PC-9 (cell line): Measurements from ENCODE around the gene MTPN. TPM values are rescaled to one million over a fixed set of nuclear protein-coding genes. Genes with fewer than 3 reads are reported as not detected.

Source experiments
- BruUV-seq: library from RNA; stranded (reverse); fragments of 400-500 nt; replicated peaks from 2 replicates; lab custom pipeline; 2021; lab: Mats Ljungman, UMichigan
- CTCF ChIA-PET: fragments of 300-600 bp; sonication (Branson Sonifier 250); formaldehyde crosslinking; loops from one replicate; lab custom pipeline; 2022; ENCODE audit warnings: antibody characterized with exemption; lab: Charles Lee
- POLR2A ChIA-PET: fragments of 300-600 bp; sonication (Branson Sonifier 250); formaldehyde crosslinking; loops from one replicate; lab custom pipeline; 2022; ENCODE audit warnings: antibody characterized with exemption; ENCODE audit not compliant: unreplicated experiment; lab: Charles Lee
- DNase-seq, 2 experiments: peaks; one replicate each; pipeline versions ENCODE4 v3.0.0 to v3.0.0-alpha.2; 2015 to 2022; ENCODE audit warnings: mixed read lengths in 1 of 2
- H2AFZ ChIP-seq: fragments of 200-600 bp; sonication (generic); 2 replicates; pipeline ENCODE4 v1.8.1; 2017; ENCODE audit warnings: antibody characterized with exemption
- H3F3A ChIP-seq: fragments of 200-600 bp; sonication (generic); 2 replicates; pipeline ENCODE4 v1.8.1; 2017; ENCODE audit warnings: antibody characterized with exemption, mild to moderate bottlenecking, low read depth; ENCODE audit not compliant: insufficient read depth
- H3K27ac ChIP-seq: fragments of 200-600 bp; sonication (generic); 2 replicates; pipeline ENCODE4 v1.6.1; 2016; ENCODE audit warnings: mixed run types
- H3K27me3 ChIP-seq: fragments of 200-600 bp; sonication (generic); 2 replicates; pipeline ENCODE4 v1.6.1; 2016; ENCODE audit warnings: low read depth, mixed run types; ENCODE audit not compliant: insufficient read depth
- H3K36me3 ChIP-seq: fragments of 200-600 bp; sonication (generic); 2 replicates; pipeline ENCODE4 v1.6.1; 2016; ENCODE audit warnings: low read depth, mixed run types
- H3K4me1 ChIP-seq: fragments of 200-600 bp; sonication (generic); replicated peaks from 2 replicates; pipeline ENCODE4 v1.6.1; 2016; ENCODE audit warnings: mixed run types; ENCODE audit not compliant: insufficient read depth
- H3K4me2 ChIP-seq: fragments of 200-600 bp; sonication (generic); 2 replicates; pipeline ENCODE4 v1.6.1; 2017; ENCODE audit warnings: mixed run types
- H3K4me3 ChIP-seq: fragments of 200-600 bp; sonication (generic); 2 replicates; pipeline ENCODE4 v1.6.1; 2016; ENCODE audit warnings: mixed run types
- H3K79me2 ChIP-seq: fragments of 200-600 bp; sonication (generic); 2 replicates; pipeline ENCODE4 v1.6.1; 2017; ENCODE audit warnings: low read depth, mixed run types
- H3K9me2 ChIP-seq: fragments of 200-600 bp; sonication (generic); 2 replicates; pipeline ENCODE4 v1.8.1; 2017; ENCODE audit warnings: mild to moderate bottlenecking; ENCODE audit not compliant: insufficient read depth
- H3K9me3 ChIP-seq: fragments of 200-600 bp; sonication (generic); 2 replicates; pipeline ENCODE4 v1.8.1; 2016; ENCODE audit warnings: low read depth; ENCODE audit not compliant: insufficient read depth
- H4K20me1 ChIP-seq: fragments of 200-600 bp; sonication (generic); 2 replicates; pipeline ENCODE4 v1.8.1; 2017; ENCODE audit not compliant: insufficient read depth
- CTCF ChIP-seq: fragments of 200-600 bp; sonication (generic); conservative IDR thresholded peaks from 2 replicates; pipeline ENCODE4 v1.6.1; 2017; ENCODE audit warnings: mixed run types, antibody characterized with exemption, mild to moderate bottlenecking, moderate library complexity
- EZH2 ChIP-seq: fragments of 200-600 bp; sonication (generic); IDR thresholded peaks from 2 replicates; pipeline ENCODE4 v1.8.0; 2017; ENCODE audit warnings: antibody characterized with exemption, low read depth
- intact Hi-C: fragments of 100-400 bp; cut with micrococcal nuclease; formaldehyde crosslinking; loops from one replicate; pipeline ENCODE4 v1.10.0; 2022; ENCODE audit not compliant: unreplicated experiment
- total RNA-seq: library from RNA; stranded (reverse); gene quantifications from 2 replicates; pipeline ENCODE4 v1.2.3, GENCODE V29; 2021

The MTPN gene
- total RNA-seq, 1 experiment from 2014 or later, result 212 TPM

- POLR2A ChIA-PET, result no interaction called here
- H3K4me3 ChIP-seq, result no peak overlapping the region
- peak in 1 of 2 experiments; percentile 55 for DNase-seq
Measured at GRCh38 chr7:136009488-136010079, 32.4 kb upstream of the MTPN start.

GRCh38 chr7:136006208-136006607 is 29.0 kb upstream of the MTPN start:
- intact Hi-C loops, result no loop called here
- ChIA-PET CTCF (no interaction called here), POLR2A (no interaction called here)
- H3K36me3 ChIP-seq, result no peaks in the 10 kb centered on the region
- no peaks in the 10 kb centered on the region for H3K79me2 ChIP-seq
- no peak overlapping the region for H3K27ac ChIP-seq
- no TSS peak for BruUV-seq
- H3F3A ChIP-seq, result no peaks in the 10 kb centered on the region
- no peaks in the 10 kb centered on the region for H3K4me1 ChIP-seq
- H4K20me1 ChIP-seq, result no peaks in the 10 kb centered on the region
- DNase-seq, result no peak
- no peaks in the 10 kb centered on the region for H3K9me3 ChIP-seq
- H3K27me3 ChIP-seq, result no peaks in the 10 kb centered on the region
- H3K9me2 ChIP-seq, result no peaks in the 10 kb centered on the region
- H3K4me2 ChIP-seq, result no peak overlapping the region
- H2AFZ ChIP-seq, result no peak overlapping the region
- no peak overlapping the region for H3K4me3 ChIP-seq
- TF ChIP-seq EZH2 (no peak), CTCF (no peak)

More at GRCh38 chr7:136009488-136010079, 32.4 kb upstream of the MTPN start:
- TF ChIP-seq EZH2 (no peak), CTCF (peak; percentile 95)
- no peak overlapping the region for H2AFZ ChIP-seq
- intact Hi-C loops, result loop anchor here (1.0 kb wide), 4 partner anchors 131 to 388 kb away; no protein-coding TSS in a partner anchor
- H3F3A ChIP-seq, result no peaks in the 10 kb centered on the region
- H3K27me3 ChIP-seq, result no peaks in the 10 kb centered on the region
- H3K4me1 ChIP-seq, result no peaks in the 10 kb centered on the region
- no peaks in the 10 kb centered on the region for H3K9me2 ChIP-seq
- CTCF ChIA-PET, result interaction anchor here (0.7 kb wide), 1 partner anchor 302 kb away, joined by 3 read pairs; no protein-coding TSS in a partner anchor
- H3K79me2 ChIP-seq, result no peaks in the 10 kb centered on the region
- BruUV-seq, result no TSS peak
- H4K20me1 ChIP-seq, result no peaks in the 10 kb centered on the region
- H3K4me2 ChIP-seq, result no peak overlapping the region
- no peaks in the 10 kb centered on the region for H3K9me3 ChIP-seq
- H3K36me3 ChIP-seq, result no peaks in the 10 kb centered on the region
- H3K27ac ChIP-seq, result no peak overlapping the region

GRCh38 chr7:136004083-136004482 is 26.9 kb upstream of the MTPN start:
- H3K9me2 ChIP-seq, result no peaks in the 10 kb centered on the region
- TF ChIP-seq EZH2 (no peak), CTCF (no peak)
- no peaks in the 10 kb centered on the region for H4K20me1 ChIP-seq
- BruUV-seq, result no TSS peak
- no peaks in the 10 kb centered on the region for H3K79me2 ChIP-seq
- no peak overlapping the region for H3K27ac ChIP-seq
- no peak for DNase-seq
- no peak overlapping the region for H2AFZ ChIP-seq
- ChIA-PET POLR2A (no interaction called here), CTCF (no interaction called here)
- H3K27me3 ChIP-seq, result no peaks in the 10 kb centered on the region
- no peaks in the 10 kb centered on the region for H3K36me3 ChIP-seq
- no peaks in the 10 kb centered on the region for H3K9me3 ChIP-seq
- intact Hi-C loops, result no loop called here
- H3F3A ChIP-seq, result no peaks in the 10 kb centered on the region
- no peak overlapping the region for H3K4me2 ChIP-seq
- H3K4me1 ChIP-seq, result no peaks in the 10 kb centered on the region
- H3K4me3 ChIP-seq, result no peak overlapping the region
